ENCODE results near the gene CAMTA2. TPM values are rescaled to one million over a fixed set of nuclear protein-coding genes. Genes with fewer than 3 reads are reported as not detected.
A peak's percentile ranks its signal among the peaks of the same experiment; 100 is the strongest.

Gene CAMTA2
- polyA plus RNA-seq, 2 of the 4 experiments (the other 2 are of a cell fraction) = 12.4 to 30.3 TPM

GRCh38 chr17:5027299-5027698 lies 39.8 kb upstream of the CAMTA2 start:
- no peak overlapping the region for H3K4me3 ChIP-seq
- POLR2A ChIA-PET = no interaction called here
- WGBS (ENCODE audit: missing lambda C conversion rate) = 81% methylated on average over 6 of the region's 6 CpGs
- H3K27ac ChIP-seq = no peak overlapping the region
- H3K4me1 ChIP-seq = peaks cover 3% of the 10 kb centered on the region; the same call in 1 of the 3 replicates
- FAIRE-seq (no peak), ATAC-seq (no peak), DNase-seq (ENCODE audit: low read depth in 1 of 2, low spot score in 1 of 2) (no peak)
- no peak overlapping the region for H3K4me2 ChIP-seq
- CTCF ChIA-PET = interaction anchor here (0.9 to 5.5 kb wide), 5 partner anchors 10 to 119 kb away, joined by 3 to 58 read pairs (median 5); no protein-coding TSS in a partner anchor
- H3K9me3 ChIP-seq = no peaks in the 10 kb centered on the region
- TF ChIP-seq MAFK (IDR thresholded peaks at IDR 0.05; ENCODE audit: partially characterized antibody) (no peak), RFX5 (IDR thresholded peaks at IDR 0.05) (no peak), HMGXB4 (CRISPR knock-in tag; IDR thresholded peaks at IDR 0.05; ENCODE audit: borderline replicate concordance) (no peak), HEYL (CRISPR knock-in tag; IDR thresholded peaks at IDR 0.05) (no peak), EHMT2 (IDR thresholded peaks at IDR 0.05; ENCODE audit: low read depth) (no peak), HOXB5 (CRISPR knock-in tag; IDR thresholded peaks at IDR 0.05) (no peak), CHD4 (IDR thresholded peaks at IDR 0.05; ENCODE audit: borderline replicate concordance) (no peak), RARB (CRISPR knock-in tag; IDR thresholded peaks at IDR 0.05) (no peak), HES2 (IDR thresholded peaks at IDR 0.05) (no peak), POLR2AphosphoS2 (conservative IDR thresholded peaks at IDR 0.05; ENCODE audit: low read length) (no peak), TP53 (CRISPR knock-in tag; IDR thresholded peaks at IDR 0.05) (no peak), CBX8 (IDR thresholded peaks at IDR 0.05) (no peak)

- ChIA-PET POLR2A (no interaction called here), CTCF (interaction anchor here (3.6 kb wide), 1 partner anchor 37 kb away, joined by 18 read pairs; no protein-coding TSS in a partner anchor)
- Histone ChIP-seq H3K4me2 (no peak overlapping the region), H3K9me3 (no peaks in the 10 kb centered on the region), H3K27ac (no peak overlapping the region), H3K4me1 (no peaks in the 10 kb centered on the region), H3K4me3 (no peak overlapping the region)
- no peak for FAIRE-seq
- WGBS (ENCODE audit: missing lambda C conversion rate) = 98% methylated on average over 4 of the region's 4 CpGs
- TF ChIP-seq JUN (IDR thresholded peaks at IDR 0.05) (no peak), RCOR1 (IDR thresholded peaks at IDR 0.05; ENCODE audit: low read depth, low read length) (no peak), BHLHE40 (IDR thresholded peaks at IDR 0.05; ENCODE audit: low read depth, low read length) (no peak), MYC (IDR thresholded peaks at IDR 0.05; ENCODE audit: borderline replicate concordance, low read length) (no peak), FOSL2 (IDR thresholded peaks at IDR 0.05) (no peak), FOSL2 (CRISPR knock-in tag; IDR thresholded peaks at IDR 0.05) (no peak), ZSCAN20 (CRISPR knock-in tag; IDR thresholded peaks at IDR 0.05) (no peak), MAZ (IDR thresholded peaks at IDR 0.05; ENCODE audit: borderline replicate concordance, low read depth, low read length) (no peak), CEBPB (IDR thresholded peaks at IDR 0.05) (no peak), ATOH8 (CRISPR knock-in tag; IDR thresholded peaks at IDR 0.05; ENCODE audit: low read depth) (no peak), SMC3 (IDR thresholded peaks at IDR 0.05) (no peak), EHF (CRISPR knock-in tag; IDR thresholded peaks at IDR 0.05) (no peak), RARB (CRISPR knock-in tag; IDR thresholded peaks at IDR 0.05) (no peak), SREBF2 (IDR thresholded peaks at IDR 0.05) (no peak), FOXS1 (CRISPR knock-in tag; IDR thresholded peaks at IDR 0.05) (no peak), RFX5 (IDR thresholded peaks at IDR 0.05) (no peak), FOSB (CRISPR knock-in tag; IDR thresholded peaks at IDR 0.05) (no peak), ZC3H11A (IDR thresholded peaks at IDR 0.05) (no peak), PBX3 (IDR thresholded peaks at IDR 0.05) (no peak), KDM1A (IDR thresholded peaks at IDR 0.05; ENCODE audit: low read depth) (no peak), CHD2 (IDR thresholded peaks at IDR 0.05; ENCODE audit: low read length, partially characterized antibody) (no peak)
- peak in 1 of 2 experiments; percentile 6; a peak in 1 of 6 replicates for ATAC-seq
- no peak for DNase-seq (ENCODE audit: low read depth in 1 of 2, low spot score in 1 of 2)
These were observed 37.1 kb upstream of the CAMTA2 start for GRCh38 chr17:5024604-5025003.

All from A549 (cell line).